Activated naive CD4-positive, alpha-beta T cell treated with anti-CD3 and anti-CD28 coated beads, Interleukin-2, amount 50 U/mL, for 72 hours (primary cell): ENCODE measurements around the gene RPRM. TPM values are rescaled to one million over a fixed set of nuclear protein-coding genes. Genes with fewer than 3 reads are reported as not detected.
"Not testable (repeated sequence)": the region's sequence is repeated elsewhere in the genome, so short reads cannot be mapped to it uniquely, and the experiment has no call there.

Experiments
- ATAC-seq, 2 donors: fragments of 150-1000 bp; cut with Tn5 transposase; 2 replicates each; pipeline ENCODE4 v1.10.0; 2021; ENCODE audit warnings: mild to moderate bottlenecking in 2 of 2, moderate library complexity in 2 of 2
- DNase-seq, 2 donors: peaks; one replicate each; pipeline ENCODE4 v3.0.0; 2021 to 2022; ENCODE audit warnings: low spot score in 2 of 2
- H3K27ac Mint-ChIP-seq, 2 donors: one replicate each; pipeline ENCODE4 v1.8.0; 2022; ENCODE audit warnings: mild to moderate bottlenecking in 2 of 2, mixed read lengths in 2 of 2
- H3K36me3 Mint-ChIP-seq, 2 donors: one replicate each; pipeline ENCODE4 v1.8.0; 2022; ENCODE audit warnings: mixed read lengths in 2 of 2
- H3K9me3 Mint-ChIP-seq, 2 donors: one replicate each; pipeline ENCODE4 v1.8.0; 2022; ENCODE audit warnings: mixed read lengths in 2 of 2
- total RNA-seq, 2 donors: library from RNA; stranded (reverse); gene quantifications; one replicate each; pipeline ENCODE4 v1.2.3, GENCODE V29; 2022

The RPRM gene
- total RNA-seq, 2 donors from 2014 or later = not detected

GRCh38 chr2:153474876-153475435 is 3.6 kb downstream of the RPRM start:
- no peak for DNase-seq
- no peak for ATAC-seq
- Mint-ChIP-seq H3K27ac (no peak overlapping the region), H3K9me3 (no peaks in the 10 kb centered on the region), H3K36me3 (peaks cover 0 to 5% of the 10 kb centered on the region in 2 donors)

- H3K9me3 Mint-ChIP-seq = no peaks in the 10 kb centered on the region
- H3K27ac Mint-ChIP-seq = no peak overlapping the region
- DNase-seq (no peak), ATAC-seq (no peak)
- peaks cover 0 to 5% of the 10 kb centered on the region in 2 donors for H3K36me3 Mint-ChIP-seq
Measured at GRCh38 chr2:153474407-153474806, 4.2 kb downstream of the RPRM start.

GRCh38 chr2:153470867-153471266 is 7.7 kb downstream of the RPRM start:
- no peaks in the 10 kb centered on the region for H3K9me3 Mint-ChIP-seq
- no peak for ATAC-seq
- no peak for DNase-seq
- H3K27ac Mint-ChIP-seq = no peak overlapping the region
- no peaks in the 10 kb centered on the region for H3K36me3 Mint-ChIP-seq

- H3K36me3 Mint-ChIP-seq = no peaks in the 10 kb centered on the region
Measured at GRCh38 chr2:153464395-153464794, 14.2 kb downstream of the RPRM start.

GRCh38 chr2:153462338-153462859 is 16.2 kb downstream of the RPRM start:
- Mint-ChIP-seq H3K36me3 (no peaks in the 10 kb centered on the region), H3K9me3 (no peaks in the 10 kb centered on the region), H3K27ac (no peak overlapping the region)
- no peak for ATAC-seq
- no peak for DNase-seq

More at GRCh38 chr2:153464395-153464794, 14.2 kb downstream of the RPRM start:
- no peak for DNase-seq
- no peak for ATAC-seq
- Mint-ChIP-seq H3K9me3 (no peaks in the 10 kb centered on the region), H3K27ac (no peak overlapping the region)

GRCh38 chr2:153461453-153461852 is 17.1 kb downstream of the RPRM start:
- DNase-seq (no peak), ATAC-seq (no peak)
- no peaks in the 10 kb centered on the region for H3K36me3 Mint-ChIP-seq
- no peak overlapping the region for H3K27ac Mint-ChIP-seq
- H3K9me3 Mint-ChIP-seq = no peaks in the 10 kb centered on the region

GRCh38 chr2:153455861-153456260 is 22.7 kb downstream of the RPRM start:
- ATAC-seq = no peak
- no peak overlapping the region for H3K27ac Mint-ChIP-seq
- H3K36me3 Mint-ChIP-seq = no peaks in the 10 kb centered on the region
- H3K9me3 Mint-ChIP-seq = no peaks in the 10 kb centered on the region
- DNase-seq = no peak

- ATAC-seq (no peak), DNase-seq (no peak)
- H3K27ac Mint-ChIP-seq = no peak overlapping the region
- H3K36me3 Mint-ChIP-seq = no peaks in the 10 kb centered on the region
- H3K9me3 Mint-ChIP-seq = no peaks in the 10 kb centered on the region
Measured at GRCh38 chr2:153455403-153455802, 23.2 kb downstream of the RPRM start.

GRCh38 chr2:153451611-153452010 is 27.0 kb downstream of the RPRM start:
- no peaks in the 10 kb centered on the region for H3K36me3 Mint-ChIP-seq
- peaks cover 0 to 5% of the 10 kb centered on the region in 2 donors for H3K9me3 Mint-ChIP-seq
- H3K27ac Mint-ChIP-seq = no peak overlapping the region
- DNase-seq (no peak), ATAC-seq (no peak)

- Mint-ChIP-seq H3K9me3 (peaks cover 14 to 26% of the 10 kb centered on the region in 2 donors), H3K27ac (no peak overlapping the region), H3K36me3 (peaks cover 6 to 16% of the 10 kb centered on the region in 2 donors)
- no peak for DNase-seq
- no peak for ATAC-seq
Measured at GRCh38 chr2:153443106-153443505, 35.5 kb downstream of the RPRM start.

GRCh38 chr2:153442616-153443015 is 35.9 kb downstream of the RPRM start:
- peaks cover 6 to 17% of the 10 kb centered on the region in 2 donors for H3K36me3 Mint-ChIP-seq
- ATAC-seq, H3K27ac Mint-ChIP-seq, DNase-seq: not testable (repeated sequence)
- peaks cover 14 to 26% of the 10 kb centered on the region in 2 donors for H3K9me3 Mint-ChIP-seq

- ATAC-seq, H3K27ac Mint-ChIP-seq: not testable (repeated sequence)
- peaks cover 19 to 32% of the 10 kb centered on the region in 2 donors for H3K9me3 Mint-ChIP-seq
Measured at GRCh38 chr2:153440090-153440489, 38.5 kb downstream of the RPRM start.

GRCh38 chr2:153433403-153433802 is 45.2 kb downstream of the RPRM start:
- Mint-ChIP-seq H3K9me3 (peaks cover 5 to 9% of the 10 kb centered on the region in 2 donors), H3K27ac (no peak overlapping the region), H3K36me3 (peaks cover 0 to 4% of the 10 kb centered on the region in 2 donors)
- ATAC-seq (no peak), DNase-seq (no peak)

More at GRCh38 chr2:153440090-153440489, 38.5 kb downstream of the RPRM start:
- peaks cover 6 to 17% of the 10 kb centered on the region in 2 donors for H3K36me3 Mint-ChIP-seq
- not testable (repeated sequence) for DNase-seq

- peaks cover 5 to 6% of the 10 kb centered on the region in 2 donors for H3K9me3 Mint-ChIP-seq
Measured at GRCh38 chr2:153432381-153432780, 46.2 kb downstream of the RPRM start.

GRCh38 chr2:153431114-153431513 is 47.4 kb downstream of the RPRM start:
- ATAC-seq (no peak), DNase-seq (no peak)
- Mint-ChIP-seq H3K36me3 (no peaks in the 10 kb centered on the region), H3K27ac (no peak overlapping the region), H3K9me3 (no peaks in the 10 kb centered on the region)

More at GRCh38 chr2:153432381-153432780, 46.2 kb downstream of the RPRM start:
- Mint-ChIP-seq H3K27ac (no peak overlapping the region), H3K36me3 (no peaks in the 10 kb centered on the region)
- no peak for DNase-seq
- ATAC-seq = no peak
